ENCODE data around the gene GSTT2B.
"Not testable (repeated sequence)": the region's sequence is repeated elsewhere in the genome, so short reads cannot be mapped to it uniquely, and the experiment has no call there.

GSTT2B gene

GRCh38 chr22:23954193-23954990 lies 6.6 kb downstream of the GSTT2B start:
- not testable (repeated sequence) for H3K79me2 ChIP-seq (ENCODE audit: insufficient read depth, low read length); H3K36me3 ChIP-seq (ENCODE audit: low read length); H3K27me3 ChIP-seq (ENCODE audit: low read length); H3K9me3 ChIP-seq (ENCODE audit: insufficient read depth, low read length); H3K4me2 ChIP-seq (ENCODE audit: low read depth, low read length, poor library complexity, severe bottlenecking); H3K9ac ChIP-seq (ENCODE audit: low read length); H3F3A ChIP-seq (ENCODE audit: insufficient read depth); H3K9me2 ChIP-seq (replicated peaks; ENCODE audit: insufficient read depth, low read length); H3K27ac ChIP-seq (ENCODE audit: low read depth, low read length); H2AFZ ChIP-seq (ENCODE audit: low read depth, low read length, severe bottlenecking); H4K20me1 ChIP-seq (ENCODE audit: low read depth, low read length); H3K4me3 ChIP-seq (ENCODE audit: insufficient read depth, low read length, poor library complexity, severe bottlenecking)

GRCh38 chr22:23953485-23953884 lies 7.5 kb downstream of the GSTT2B start:
- H3K27me3 ChIP-seq (ENCODE audit: low read length); H2AFZ ChIP-seq (ENCODE audit: low read depth, low read length, severe bottlenecking); H3K9me2 ChIP-seq (replicated peaks; ENCODE audit: insufficient read depth, low read length); H3K4me2 ChIP-seq (ENCODE audit: low read depth, low read length, poor library complexity, severe bottlenecking); H3K4me3 ChIP-seq (ENCODE audit: insufficient read depth, low read length, poor library complexity, severe bottlenecking); H3K79me2 ChIP-seq (ENCODE audit: insufficient read depth, low read length); H4K20me1 ChIP-seq (ENCODE audit: low read depth, low read length); H3K36me3 ChIP-seq (ENCODE audit: low read length); H3K9me3 ChIP-seq (ENCODE audit: insufficient read depth, low read length); H3K27ac ChIP-seq (ENCODE audit: low read depth, low read length); H3K9ac ChIP-seq (ENCODE audit: low read length); H3F3A ChIP-seq (ENCODE audit: insufficient read depth): not testable (repeated sequence)

GRCh38 chr22:23952794-23953405 lies 8.1 kb downstream of the GSTT2B start:
- H3K9me3 ChIP-seq (ENCODE audit: insufficient read depth, low read length); H3K27ac ChIP-seq (ENCODE audit: low read depth, low read length); H3K4me3 ChIP-seq (ENCODE audit: insufficient read depth, low read length, poor library complexity, severe bottlenecking); H3K27me3 ChIP-seq (ENCODE audit: low read length); H3K4me2 ChIP-seq (ENCODE audit: low read depth, low read length, poor library complexity, severe bottlenecking); H3K9ac ChIP-seq (ENCODE audit: low read length); H3K9me2 ChIP-seq (replicated peaks; ENCODE audit: insufficient read depth, low read length); H3K36me3 ChIP-seq (ENCODE audit: low read length); H2AFZ ChIP-seq (ENCODE audit: low read depth, low read length, severe bottlenecking); H3F3A ChIP-seq (ENCODE audit: insufficient read depth); H4K20me1 ChIP-seq (ENCODE audit: low read depth, low read length); H3K79me2 ChIP-seq (ENCODE audit: insufficient read depth, low read length): not testable (repeated sequence)

GRCh38 chr22:23951383-23951782 lies 9.6 kb downstream of the GSTT2B start:
- H3K4me3 ChIP-seq (ENCODE audit: insufficient read depth, low read length, poor library complexity, severe bottlenecking); H3K79me2 ChIP-seq (ENCODE audit: insufficient read depth, low read length); H3K9me2 ChIP-seq (replicated peaks; ENCODE audit: insufficient read depth, low read length); H3K27me3 ChIP-seq (ENCODE audit: low read length); H3K9me3 ChIP-seq (ENCODE audit: insufficient read depth, low read length); H3K4me2 ChIP-seq (ENCODE audit: low read depth, low read length, poor library complexity, severe bottlenecking); H2AFZ ChIP-seq (ENCODE audit: low read depth, low read length, severe bottlenecking); H4K20me1 ChIP-seq (ENCODE audit: low read depth, low read length); H3K27ac ChIP-seq (ENCODE audit: low read depth, low read length); H3F3A ChIP-seq (ENCODE audit: insufficient read depth); H3K9ac ChIP-seq (ENCODE audit: low read length); H3K36me3 ChIP-seq (ENCODE audit: low read length): not testable (repeated sequence)

GRCh38 chr22:23949764-23950163 lies 11.2 kb downstream of the GSTT2B start:
- H3K4me2 ChIP-seq (ENCODE audit: low read depth, low read length, poor library complexity, severe bottlenecking); H3K9me3 ChIP-seq (ENCODE audit: insufficient read depth, low read length); H3K79me2 ChIP-seq (ENCODE audit: insufficient read depth, low read length); H3K4me3 ChIP-seq (ENCODE audit: insufficient read depth, low read length, poor library complexity, severe bottlenecking); H3K27ac ChIP-seq (ENCODE audit: low read depth, low read length); H4K20me1 ChIP-seq (ENCODE audit: low read depth, low read length); H3K9me2 ChIP-seq (replicated peaks; ENCODE audit: insufficient read depth, low read length); H2AFZ ChIP-seq (ENCODE audit: low read depth, low read length, severe bottlenecking); H3K27me3 ChIP-seq (ENCODE audit: low read length); H3K36me3 ChIP-seq (ENCODE audit: low read length); H3F3A ChIP-seq (ENCODE audit: insufficient read depth); H3K9ac ChIP-seq (ENCODE audit: low read length): not testable (repeated sequence)

- not testable (repeated sequence) for H3K79me2 ChIP-seq (ENCODE audit: insufficient read depth, low read length); H3K4me3 ChIP-seq (ENCODE audit: insufficient read depth, low read length, poor library complexity, severe bottlenecking); H3K9me3 ChIP-seq (ENCODE audit: insufficient read depth, low read length); H3K9me2 ChIP-seq (replicated peaks; ENCODE audit: insufficient read depth, low read length); H3K27me3 ChIP-seq (ENCODE audit: low read length); H3K27ac ChIP-seq (ENCODE audit: low read depth, low read length); H3K9ac ChIP-seq (ENCODE audit: low read length); H3K36me3 ChIP-seq (ENCODE audit: low read length); H2AFZ ChIP-seq (ENCODE audit: low read depth, low read length, severe bottlenecking); H3F3A ChIP-seq (ENCODE audit: insufficient read depth); H3K4me2 ChIP-seq (ENCODE audit: low read depth, low read length, poor library complexity, severe bottlenecking); H4K20me1 ChIP-seq (ENCODE audit: low read depth, low read length)
These were observed 13.6 kb downstream of the GSTT2B start for GRCh38 chr22:23947391-23947790.

GRCh38 chr22:23940166-23940565 lies 20.8 kb downstream of the GSTT2B start:
- H3K9me2 ChIP-seq (replicated peaks; ENCODE audit: insufficient read depth, low read length); H4K20me1 ChIP-seq (ENCODE audit: low read depth, low read length); H3K27ac ChIP-seq (ENCODE audit: low read depth, low read length); H3F3A ChIP-seq (ENCODE audit: insufficient read depth); H3K4me2 ChIP-seq (ENCODE audit: low read depth, low read length, poor library complexity, severe bottlenecking); H3K36me3 ChIP-seq (ENCODE audit: low read length); H3K79me2 ChIP-seq (ENCODE audit: insufficient read depth, low read length); H3K9ac ChIP-seq (ENCODE audit: low read length); H2AFZ ChIP-seq (ENCODE audit: low read depth, low read length, severe bottlenecking); H3K4me3 ChIP-seq (ENCODE audit: insufficient read depth, low read length, poor library complexity, severe bottlenecking); H3K27me3 ChIP-seq (ENCODE audit: low read length); H3K9me3 ChIP-seq (ENCODE audit: insufficient read depth, low read length): not testable (repeated sequence)
